ENCODE data around the gene TCERG1L. TPM values are rescaled to one million over a fixed set of nuclear protein-coding genes. Genes with fewer than 3 reads are reported as not detected.
A peak's percentile ranks its signal among the peaks of the same experiment; 100 is the strongest.

Gene TCERG1L
- total and polyA plus RNA-seq, 11 donors, result 0.11 to 0.25 TPM; not detected in 9

DNA sequence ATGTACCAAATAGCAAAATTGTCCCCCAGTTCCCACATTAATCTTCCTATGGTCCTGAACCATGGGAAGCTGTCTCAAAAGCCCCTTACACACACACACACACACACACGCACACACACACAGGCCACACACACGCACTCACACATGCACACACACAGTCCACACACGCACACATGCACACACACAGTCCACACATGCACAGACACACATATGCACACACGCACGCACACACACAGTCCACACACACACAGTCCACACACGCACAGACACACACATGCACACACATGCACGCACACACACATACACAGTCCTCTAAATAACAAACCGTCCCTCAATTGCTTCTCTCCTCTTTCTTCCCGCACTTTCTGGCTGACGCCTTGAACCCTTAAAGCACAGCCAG is 265.3 kb downstream of the TCERG1L start:
- H3K4me3 ChIP-seq, result no peak overlapping the region
- H3K36me3 ChIP-seq, result no peaks in the 10 kb centered on the region
- DNase-seq (no peak), ATAC-seq (peak in 1 of 4 donors; percentile 19)
- H3K9me3 ChIP-seq, result no peaks in the 10 kb centered on the region
- H3K27me3 ChIP-seq, result peaks cover 0 to 22% (median 0%) of the 10 kb centered on the region in 9 donors
- 79 to 90% (median 89%) methylated on average over 10 of the region's 10 CpGs for WGBS, 4 donors
- H3K4me1 ChIP-seq, result no peaks in the 10 kb centered on the region
- intact Hi-C loops (cut with DNase I), result no loop called here
- no peak overlapping the region for H3K27ac ChIP-seq
- TF ChIP-seq, protein P1, sequence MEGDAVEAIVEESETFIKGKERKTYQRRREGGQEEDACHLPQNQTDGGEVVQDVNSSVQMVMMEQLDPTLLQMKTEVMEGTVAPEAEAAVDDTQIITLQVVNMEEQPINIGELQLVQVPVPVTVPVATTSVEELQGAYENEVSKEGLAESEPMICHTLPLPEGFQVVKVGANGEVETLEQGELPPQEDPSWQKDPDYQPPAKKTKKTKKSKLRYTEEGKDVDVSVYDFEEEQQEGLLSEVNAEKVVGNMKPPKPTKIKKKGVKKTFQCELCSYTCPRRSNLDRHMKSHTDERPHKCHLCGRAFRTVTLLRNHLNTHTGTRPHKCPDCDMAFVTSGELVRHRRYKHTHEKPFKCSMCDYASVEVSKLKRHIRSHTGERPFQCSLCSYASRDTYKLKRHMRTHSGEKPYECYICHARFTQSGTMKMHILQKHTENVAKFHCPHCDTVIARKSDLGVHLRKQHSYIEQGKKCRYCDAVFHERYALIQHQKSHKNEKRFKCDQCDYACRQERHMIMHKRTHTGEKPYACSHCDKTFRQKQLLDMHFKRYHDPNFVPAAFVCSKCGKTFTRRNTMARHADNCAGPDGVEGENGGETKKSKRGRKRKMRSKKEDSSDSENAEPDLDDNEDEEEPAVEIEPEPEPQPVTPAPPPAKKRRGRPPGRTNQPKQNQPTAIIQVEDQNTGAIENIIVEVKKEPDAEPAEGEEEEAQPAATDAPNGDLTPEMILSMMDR (IDR thresholded peaks at IDR 0.05), result no peak
- no peak for TF ChIP-seq POLR2A (IDR thresholded peaks at IDR 0.05)

DNA sequence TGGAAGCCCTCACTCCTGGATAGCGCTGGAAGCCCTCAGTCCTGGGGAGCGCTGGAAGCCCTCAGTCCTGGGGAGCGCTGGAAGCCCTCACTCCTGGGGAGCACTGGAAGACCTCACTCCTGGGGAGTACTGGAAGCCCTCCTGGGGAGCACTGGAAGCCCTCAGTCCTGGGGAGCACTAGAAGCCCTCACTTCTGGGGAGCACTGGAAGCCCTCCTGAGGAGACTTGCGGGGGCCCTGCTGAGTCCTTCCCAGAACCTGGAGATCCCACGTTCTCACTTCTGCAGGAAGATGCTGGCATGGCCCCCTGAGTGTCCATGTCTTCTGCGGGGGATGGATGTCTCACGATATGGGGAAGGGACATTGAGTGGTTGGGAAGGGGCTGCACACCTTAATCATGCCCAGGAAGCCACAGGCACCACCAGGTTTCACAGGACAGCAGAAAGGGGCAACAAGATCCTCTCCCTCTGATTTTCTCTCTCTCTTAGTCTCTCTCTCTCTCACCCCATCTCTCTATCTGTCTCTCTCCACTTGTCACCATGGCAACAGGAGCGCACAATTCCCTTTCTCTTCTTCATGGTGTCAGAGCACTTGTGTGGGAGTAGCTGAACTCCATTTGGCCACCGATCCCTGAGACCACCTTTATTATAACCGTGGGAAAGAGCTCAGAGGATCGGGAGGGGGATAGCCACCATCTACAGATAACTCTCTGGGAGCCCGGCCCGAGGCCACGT is 267.0 kb downstream of the TCERG1L start:
- intact Hi-C loops (cut with DNase I), result no loop called here
- TF ChIP-seq POLR2A (IDR thresholded peaks at IDR 0.05), result no peak
- TF ChIP-seq, protein P1 (IDR thresholded peaks at IDR 0.05), result no peak
- Histone ChIP-seq H3K27ac (no peak overlapping the region), H3K27me3 (peaks cover 0 to 18% (median 0%) of the 10 kb centered on the region in 9 donors), H3K36me3 (no peaks in the 10 kb centered on the region), H3K4me1 (no peaks in the 10 kb centered on the region), H3K9me3 (no peaks in the 10 kb centered on the region), H3K4me3 (no peak overlapping the region)
- ATAC-seq (no peak), DNase-seq (no peak)
- WGBS, 4 donors, result 80 to 88% (median 82%) methylated on average over 11 to 14 of the region's 14 CpGs

DNA sequence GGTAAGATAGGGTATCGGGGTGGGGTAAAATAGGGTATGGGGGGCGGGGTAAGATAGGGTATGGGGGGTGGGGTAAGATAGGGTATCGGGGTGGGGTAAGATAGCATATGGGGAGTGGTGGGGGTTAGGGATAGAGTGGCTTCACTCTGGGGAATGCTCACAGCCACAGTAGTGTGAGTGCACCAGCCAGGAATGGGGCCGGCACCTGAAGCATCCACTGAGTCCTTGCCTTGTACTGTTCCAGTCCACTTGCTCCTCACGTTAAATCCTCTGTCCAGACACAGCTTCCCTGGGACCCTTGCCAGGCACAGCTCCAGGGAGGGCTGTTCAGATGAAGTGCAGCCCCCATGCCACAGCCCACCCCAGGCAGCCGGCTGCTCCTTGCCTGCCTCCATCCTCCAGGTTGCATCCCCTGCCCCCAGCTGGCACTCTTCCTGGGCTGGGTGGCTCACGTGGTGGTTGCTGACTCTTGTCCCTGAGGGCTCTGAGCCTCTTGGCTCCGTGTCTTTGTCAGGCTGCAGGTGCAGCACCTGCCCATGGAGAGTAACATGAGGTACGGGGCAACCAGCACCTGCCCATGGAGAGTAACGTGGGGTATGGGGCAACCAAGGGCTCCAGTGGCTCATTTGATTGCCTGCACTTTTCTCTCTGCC is 268.4 kb downstream of the TCERG1L start:
- peaks cover 0 to 17% (median 0%) of the 10 kb centered on the region in 9 donors for H3K27me3 ChIP-seq
- DNase-seq, result no peak
- no peaks in the 10 kb centered on the region for H3K9me3 ChIP-seq
- no peaks in the 10 kb centered on the region for H3K36me3 ChIP-seq
- ATAC-seq, result no peak
- TF ChIP-seq, protein P1 (IDR thresholded peaks at IDR 0.05), result no peak
- no peak for TF ChIP-seq POLR2A (IDR thresholded peaks at IDR 0.05)
- H3K4me3 ChIP-seq, result no peak overlapping the region
- intact Hi-C loops (cut with DNase I), result no loop called here
- 51 to 71% (median 68%) methylated on average over 8 to 9 of the region's 10 CpGs for WGBS, 4 donors
- no peaks in the 10 kb centered on the region for H3K4me1 ChIP-seq
- no peak overlapping the region for H3K27ac ChIP-seq
